GM06990 (cell line): ENCODE results near the gene CEP128.

Source experiments
- DNase-seq: peaks from one replicate; pipeline ENCODE4 v3.0.0-alpha.2; 2011; ENCODE audit not compliant: insufficient read length; ENCODE audit errors: extremely low read depth
- H3K27me3 ChIP-seq: replicated peaks from 2 replicates; pipeline ENCODE4 v1.6.0; 2011; ENCODE audit warnings: low read length; ENCODE audit not compliant: control insufficient read depth, insufficient read depth
- H3K36me3 ChIP-seq: 2 replicates; pipeline ENCODE4 v1.5.1; 2011; ENCODE audit warnings: low read length; ENCODE audit not compliant: control insufficient read depth, insufficient read depth
- H3K4me3 ChIP-seq: replicated peaks from 2 replicates; pipeline ENCODE4 v1.5.1; 2011; ENCODE audit warnings: low read depth, mild to moderate bottlenecking, control low read depth, low read length
- TF ChIP-seq, protein P1 (sequence below): IDR thresholded peaks from 2 replicates; pipeline ENCODE4 v1.5.1; 2011; ENCODE audit warnings: low read length, control low read depth, mild to moderate bottlenecking, inconsistent platforms; ENCODE audit not compliant: insufficient read depth, poor library complexity, severe bottlenecking

CEP128 gene

DNA sequence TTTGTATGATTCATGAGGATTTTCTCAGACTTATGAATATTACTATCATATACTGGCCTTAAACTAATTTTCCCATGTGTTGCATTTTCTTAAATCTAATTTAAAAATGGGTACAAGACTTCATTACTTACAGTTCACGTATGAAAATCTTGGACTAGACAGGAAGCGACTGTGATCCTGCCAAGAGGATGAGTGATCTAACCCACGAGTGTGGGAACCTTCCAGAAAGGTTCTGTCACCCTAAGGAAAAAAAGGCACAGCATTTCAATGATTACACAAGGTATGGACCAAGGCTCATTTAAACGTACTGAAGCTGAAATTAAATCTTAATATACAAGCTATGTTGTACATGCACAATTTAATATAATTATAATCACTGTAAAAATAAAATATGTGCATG, 436.8 kb downstream of the CEP128 start:
- no peak for DNase-seq
- TF ChIP-seq, protein P1, sequence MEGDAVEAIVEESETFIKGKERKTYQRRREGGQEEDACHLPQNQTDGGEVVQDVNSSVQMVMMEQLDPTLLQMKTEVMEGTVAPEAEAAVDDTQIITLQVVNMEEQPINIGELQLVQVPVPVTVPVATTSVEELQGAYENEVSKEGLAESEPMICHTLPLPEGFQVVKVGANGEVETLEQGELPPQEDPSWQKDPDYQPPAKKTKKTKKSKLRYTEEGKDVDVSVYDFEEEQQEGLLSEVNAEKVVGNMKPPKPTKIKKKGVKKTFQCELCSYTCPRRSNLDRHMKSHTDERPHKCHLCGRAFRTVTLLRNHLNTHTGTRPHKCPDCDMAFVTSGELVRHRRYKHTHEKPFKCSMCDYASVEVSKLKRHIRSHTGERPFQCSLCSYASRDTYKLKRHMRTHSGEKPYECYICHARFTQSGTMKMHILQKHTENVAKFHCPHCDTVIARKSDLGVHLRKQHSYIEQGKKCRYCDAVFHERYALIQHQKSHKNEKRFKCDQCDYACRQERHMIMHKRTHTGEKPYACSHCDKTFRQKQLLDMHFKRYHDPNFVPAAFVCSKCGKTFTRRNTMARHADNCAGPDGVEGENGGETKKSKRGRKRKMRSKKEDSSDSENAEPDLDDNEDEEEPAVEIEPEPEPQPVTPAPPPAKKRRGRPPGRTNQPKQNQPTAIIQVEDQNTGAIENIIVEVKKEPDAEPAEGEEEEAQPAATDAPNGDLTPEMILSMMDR, result no peak
- no peak overlapping the region for H3K4me3 ChIP-seq

DNA sequence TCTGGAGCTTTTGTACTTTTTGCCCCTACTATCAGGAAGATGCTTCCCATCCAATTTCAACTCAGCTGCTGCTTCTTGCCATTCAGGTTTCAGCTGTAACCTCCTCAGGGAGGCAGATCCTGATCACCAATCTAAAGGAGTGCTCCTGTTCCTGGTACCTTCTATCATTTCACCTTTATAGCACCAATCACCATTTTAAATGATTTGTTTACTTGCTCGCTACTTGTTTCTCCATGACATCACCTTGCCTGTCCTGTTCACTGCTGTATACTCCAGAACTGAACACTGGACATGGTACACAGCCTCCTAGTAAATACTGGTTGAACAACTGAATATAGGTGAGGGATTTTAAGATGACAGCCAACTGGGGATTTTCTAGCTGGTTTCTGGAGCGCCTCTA, 443.0 kb downstream of the CEP128 start:
- TF ChIP-seq, protein P1, result no peak
- no peaks in the 10 kb centered on the region for H3K27me3 ChIP-seq
- H3K36me3 ChIP-seq, result no peaks in the 10 kb centered on the region
- DNase-seq, result no peak
- no peak overlapping the region for H3K4me3 ChIP-seq

More for the DNA sequence above, 436.8 kb downstream of the CEP128 start:
- no peaks in the 10 kb centered on the region for H3K36me3 ChIP-seq
- no peaks in the 10 kb centered on the region for H3K27me3 ChIP-seq

DNA sequence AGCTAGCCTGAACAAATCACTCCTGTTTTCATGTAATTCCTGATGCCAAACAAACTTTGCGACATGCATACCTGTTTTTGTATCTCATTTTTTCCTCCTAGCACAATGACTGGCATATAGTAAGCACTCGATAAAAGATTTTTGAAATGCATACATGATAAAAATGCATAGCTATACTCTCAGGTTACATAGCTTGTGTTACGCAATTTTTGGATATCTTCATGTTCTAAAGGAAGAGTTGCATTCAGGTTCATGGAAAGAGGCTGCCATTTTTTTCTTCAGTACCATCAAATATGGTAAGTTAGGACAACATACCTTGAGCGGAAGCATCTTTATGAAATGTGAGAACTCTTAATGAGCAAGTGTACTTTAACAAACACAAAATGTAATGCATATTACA, 445.4 kb downstream of the CEP128 start:
- no peaks in the 10 kb centered on the region for H3K27me3 ChIP-seq
- H3K4me3 ChIP-seq, result no peak overlapping the region
- no peak for DNase-seq
- no peaks in the 10 kb centered on the region for H3K36me3 ChIP-seq
- TF ChIP-seq, protein P1, result no peak

DNA sequence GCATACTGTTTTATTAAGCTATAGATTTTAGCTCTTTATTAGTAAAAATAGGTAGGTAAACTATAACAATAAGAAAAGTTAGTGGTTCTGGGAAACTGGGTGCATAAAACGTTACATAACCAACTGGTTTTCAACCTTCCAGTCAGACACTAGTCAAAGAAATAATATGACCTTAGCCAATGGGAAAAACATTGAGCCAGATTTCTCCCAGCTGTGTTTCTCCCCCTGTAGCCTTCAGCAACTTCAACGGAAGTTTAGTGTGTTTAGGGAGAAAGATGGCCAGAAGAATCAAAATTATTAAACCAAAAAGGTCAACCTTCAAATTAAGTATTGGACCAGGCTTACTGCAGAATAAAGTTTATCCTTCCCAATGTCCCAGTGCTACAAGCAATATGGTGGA, 446.8 kb downstream of the CEP128 start:
- Histone ChIP-seq H3K36me3 (no peaks in the 10 kb centered on the region), H3K27me3 (no peaks in the 10 kb centered on the region), H3K4me3 (no peak overlapping the region)
- DNase-seq, result no peak
- TF ChIP-seq, protein P1, result no peak

DNA sequence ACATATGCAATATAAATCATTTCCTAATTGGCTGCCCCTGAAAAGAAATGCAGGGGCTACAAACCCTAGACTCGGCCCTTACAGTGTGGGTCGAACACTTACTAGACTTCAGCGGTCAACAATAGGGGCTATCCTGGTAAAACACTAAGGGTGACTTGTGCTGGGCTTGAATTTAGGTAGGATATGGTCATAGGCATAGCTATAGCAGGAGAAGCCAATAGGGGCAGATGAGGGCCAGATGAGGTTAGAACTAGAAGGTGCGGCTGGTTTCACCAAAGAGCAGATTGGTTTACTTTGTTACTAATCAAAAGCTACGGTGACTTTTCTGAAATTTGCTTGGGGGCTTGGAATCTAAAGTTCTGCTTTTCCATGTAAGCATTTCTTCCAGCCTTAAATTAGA, 447.9 kb downstream of the CEP128 start:
- TF ChIP-seq, protein P1, result no peak
- no peak for DNase-seq
- Histone ChIP-seq H3K4me3 (no peak overlapping the region), H3K27me3 (no peaks in the 10 kb centered on the region), H3K36me3 (no peaks in the 10 kb centered on the region)

DNA sequence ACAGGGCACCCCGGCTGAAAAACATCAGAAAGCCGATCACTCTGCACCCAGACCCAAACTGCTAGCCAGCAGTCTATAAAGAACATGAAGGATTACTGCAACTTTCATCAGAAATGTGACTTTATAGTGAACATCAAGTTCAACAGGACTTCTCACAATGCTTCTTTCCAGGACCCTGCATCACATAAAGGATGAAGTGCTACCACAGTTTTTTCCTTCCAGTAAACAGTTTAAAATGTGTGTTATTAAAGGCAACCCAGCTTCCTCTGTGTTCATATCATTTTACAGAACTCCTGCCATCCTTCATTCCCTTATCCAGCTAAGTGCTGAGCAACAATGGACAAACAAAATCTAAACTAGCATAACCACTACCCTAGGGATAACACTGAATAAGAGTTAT, 449.9 kb downstream of the CEP128 start:
- no peak for DNase-seq
- TF ChIP-seq, protein P1, result no peak
- Histone ChIP-seq H3K27me3 (no peaks in the 10 kb centered on the region), H3K36me3 (no peaks in the 10 kb centered on the region), H3K4me3 (no peak overlapping the region)
